GF-D8 (cell line): ENCODE results near the gene TRABD2B.

Experiments used
- DNase-seq: peaks from one replicate; lab custom pipeline; 2025; lab: John Stamatoyannopoulos, UW

The TRABD2B gene

GRCh38 chr1:47795102-47795501, 202.1 kb downstream of the TRABD2B start:
- no peak for DNase-seq

DNA sequence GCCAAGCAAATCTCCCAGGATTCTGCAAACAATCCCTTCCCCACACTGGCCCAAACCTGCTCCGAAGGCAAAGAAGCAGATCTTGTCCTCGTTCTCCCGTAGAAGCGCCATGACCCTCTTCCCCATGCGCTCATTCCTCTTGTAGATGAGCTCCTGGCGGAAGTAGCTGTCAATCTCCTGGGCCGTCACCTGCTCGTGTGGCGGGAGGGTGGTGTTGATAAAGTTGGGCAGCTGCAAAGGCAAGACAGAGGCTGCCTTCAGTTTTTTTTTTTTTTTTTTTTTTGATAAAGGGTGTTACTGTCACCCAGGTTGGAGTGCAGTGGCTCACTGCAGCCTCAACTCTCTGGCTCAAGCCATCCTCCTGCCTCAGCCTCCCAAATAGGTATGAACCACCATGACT, 202.7 kb downstream of the TRABD2B start:
- no peak for DNase-seq

GRCh38 chr1:47794081-47794480, 203.1 kb downstream of the TRABD2B start:
- no peak for DNase-seq

- no peak for DNase-seq
These were observed 203.6 kb downstream of the TRABD2B start for GRCh38 chr1:47793563-47793962.

- no peak for DNase-seq
These were observed 204.4 kb downstream of the TRABD2B start for GRCh38 chr1:47792779-47793178.

DNA sequence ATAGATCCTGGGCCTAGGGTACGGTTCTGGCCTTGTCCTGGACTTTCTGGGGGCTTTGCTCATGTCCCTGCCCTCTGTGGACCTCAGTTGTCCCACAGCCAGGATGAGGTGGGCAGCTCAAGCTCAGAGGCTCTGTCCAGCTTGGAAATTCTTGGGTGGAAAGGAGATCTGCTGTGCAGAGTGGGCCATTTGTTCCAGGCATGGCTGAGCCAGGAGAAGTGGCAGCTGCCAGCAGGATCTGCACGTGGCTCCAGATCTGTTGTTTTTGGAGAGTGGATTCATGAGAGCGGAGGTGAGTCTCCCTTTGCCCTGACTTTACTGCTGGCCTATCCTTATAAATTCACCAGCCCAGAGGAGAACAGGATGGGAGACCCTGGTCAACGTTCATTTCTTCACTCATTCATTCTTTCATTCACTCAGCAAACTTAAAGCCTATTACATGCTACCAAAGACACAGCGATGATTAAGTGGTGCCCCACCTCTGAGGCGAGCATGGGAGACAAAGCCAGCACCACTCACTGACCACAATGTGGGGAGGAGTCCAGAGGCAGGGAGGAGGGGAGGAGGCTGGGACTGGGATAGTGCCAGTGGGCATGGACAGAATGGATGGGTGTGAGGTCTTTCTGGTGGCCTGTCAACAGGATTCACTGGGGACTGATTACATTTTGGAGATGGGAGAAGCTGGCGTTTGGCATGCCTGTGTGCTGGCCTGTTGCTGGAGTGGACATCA, 205.1 kb downstream of the TRABD2B start:
- no peak for DNase-seq

DNA sequence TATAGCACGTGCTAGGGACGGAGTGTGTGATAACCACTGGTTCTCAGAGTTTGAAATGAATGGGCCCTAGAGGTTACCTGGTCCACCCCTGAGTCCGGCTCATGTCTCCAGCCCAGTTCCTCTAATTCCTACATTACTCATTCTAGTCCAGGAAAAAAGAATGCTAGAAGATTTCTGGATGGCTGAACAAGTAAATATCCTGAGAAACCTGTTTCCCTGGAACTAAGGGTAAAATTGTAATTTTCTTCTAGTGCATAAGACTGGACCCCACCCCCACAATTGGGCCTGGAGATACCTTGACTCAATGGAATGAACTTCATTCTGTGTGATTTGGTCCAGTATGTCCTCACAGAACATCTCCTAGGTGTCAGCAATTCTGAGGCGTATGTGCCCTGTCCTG, 208.4 kb downstream of the TRABD2B start:
- no peak for DNase-seq

- no peak for DNase-seq
These were observed 209.6 kb downstream of the TRABD2B start for GRCh38 chr1:47787560-47787959.

- no peak for DNase-seq
These were observed 210.9 kb downstream of the TRABD2B start for GRCh38 chr1:47786316-47786715.

GRCh38 chr1:47785561-47786271, 211.5 kb downstream of the TRABD2B start:
- no peak for DNase-seq

DNA sequence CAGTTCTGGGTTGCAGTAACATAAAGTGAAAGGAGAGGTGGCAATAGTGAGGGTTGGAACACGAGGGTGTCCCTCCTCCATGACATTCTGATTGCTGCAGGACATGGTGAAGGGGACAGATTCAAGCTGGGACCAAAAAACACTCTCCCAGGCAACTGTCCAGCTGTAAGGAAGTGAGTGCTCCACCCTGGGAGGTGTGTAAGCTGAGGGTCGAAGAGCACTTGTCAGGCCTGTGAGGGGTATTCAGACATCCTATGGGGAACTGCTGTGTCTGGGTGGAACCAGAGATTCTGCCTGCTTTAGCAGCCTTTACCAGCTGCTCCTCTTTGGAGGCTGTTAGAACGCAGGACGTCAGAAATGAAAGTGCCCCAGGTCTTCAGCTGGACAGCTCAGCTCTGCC, 212.1 kb downstream of the TRABD2B start:
- DNase-seq = no peak

GRCh38 chr1:47784497-47784822, 212.7 kb downstream of the TRABD2B start:
- no peak for DNase-seq

DNA sequence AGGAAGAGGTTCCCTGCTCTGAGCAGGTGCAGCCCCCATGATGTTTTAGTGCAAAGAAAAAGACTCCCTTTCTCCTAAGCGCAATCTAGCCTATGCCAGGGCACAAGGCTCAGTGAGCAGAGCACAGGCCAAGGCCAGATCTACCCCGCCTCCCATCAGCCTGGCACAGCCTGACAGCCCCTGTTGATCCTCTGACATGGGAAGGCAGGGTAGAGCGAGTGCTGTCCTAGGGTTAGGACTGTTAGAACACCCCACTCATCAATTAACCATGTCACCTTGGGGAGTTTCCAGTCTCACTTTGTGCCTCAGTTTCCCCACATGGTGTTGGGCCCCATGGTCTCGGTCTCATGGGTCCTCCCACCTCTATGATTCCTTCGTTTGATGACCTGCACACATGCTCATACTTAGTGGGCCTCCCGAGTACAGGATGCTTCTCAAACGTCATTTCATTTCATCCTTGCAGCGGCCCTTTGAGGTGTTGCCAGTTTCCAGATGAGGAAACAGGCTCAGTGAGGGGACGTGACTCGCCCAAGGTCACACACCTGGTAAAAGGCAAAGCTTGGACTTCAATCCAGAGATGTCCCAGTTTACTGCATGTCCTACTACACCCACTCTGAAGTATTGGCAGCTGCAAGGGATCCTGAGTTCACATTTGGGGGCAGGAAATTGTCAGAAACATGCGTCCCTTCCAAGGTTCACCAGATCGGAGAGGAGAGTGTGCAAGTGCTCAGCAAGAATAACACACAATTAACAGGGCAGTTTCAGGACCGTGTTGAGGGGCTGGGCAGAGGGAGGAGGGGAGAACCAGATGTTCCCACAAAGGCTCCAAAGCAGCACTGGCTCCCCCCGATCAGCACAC, 213.3 kb downstream of the TRABD2B start:
- no peak for DNase-seq

DNA sequence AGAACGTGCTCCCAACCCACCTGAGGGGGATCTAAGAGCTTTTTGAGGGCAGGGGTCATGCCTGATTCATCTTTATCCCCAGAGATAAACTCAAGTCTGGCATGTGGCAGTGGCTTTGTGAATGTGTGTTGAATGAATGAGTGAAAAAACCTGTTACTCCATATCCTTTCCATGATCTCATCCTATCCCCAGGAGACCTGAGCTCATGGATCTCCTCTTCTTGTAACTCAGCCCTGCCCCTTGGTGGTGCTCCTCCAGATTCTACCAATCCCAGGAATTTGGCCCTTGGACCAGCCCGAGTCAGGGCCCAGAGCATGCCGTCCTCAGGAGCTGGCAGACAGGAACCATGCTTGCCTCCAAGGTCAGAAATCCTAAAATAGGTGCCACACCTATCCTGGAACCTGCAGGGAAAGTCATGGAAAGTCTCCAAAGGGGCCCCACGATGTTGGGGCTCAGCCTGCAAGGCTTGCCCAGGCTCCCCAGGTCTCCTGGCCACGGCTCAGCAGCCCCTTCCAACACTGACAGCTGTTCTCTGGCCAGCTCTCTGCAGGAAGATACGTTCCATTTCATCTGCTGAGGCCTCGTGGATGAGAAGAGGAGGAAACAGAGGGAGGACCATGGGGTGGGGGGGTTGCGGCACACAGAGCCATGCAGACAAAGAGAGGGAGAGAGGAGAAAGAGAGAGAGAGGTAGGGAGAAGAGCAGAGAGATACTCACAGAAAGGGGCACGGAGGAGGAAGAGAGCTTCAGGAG, 214.6 kb downstream of the TRABD2B start:
- no peak for DNase-seq

DNA sequence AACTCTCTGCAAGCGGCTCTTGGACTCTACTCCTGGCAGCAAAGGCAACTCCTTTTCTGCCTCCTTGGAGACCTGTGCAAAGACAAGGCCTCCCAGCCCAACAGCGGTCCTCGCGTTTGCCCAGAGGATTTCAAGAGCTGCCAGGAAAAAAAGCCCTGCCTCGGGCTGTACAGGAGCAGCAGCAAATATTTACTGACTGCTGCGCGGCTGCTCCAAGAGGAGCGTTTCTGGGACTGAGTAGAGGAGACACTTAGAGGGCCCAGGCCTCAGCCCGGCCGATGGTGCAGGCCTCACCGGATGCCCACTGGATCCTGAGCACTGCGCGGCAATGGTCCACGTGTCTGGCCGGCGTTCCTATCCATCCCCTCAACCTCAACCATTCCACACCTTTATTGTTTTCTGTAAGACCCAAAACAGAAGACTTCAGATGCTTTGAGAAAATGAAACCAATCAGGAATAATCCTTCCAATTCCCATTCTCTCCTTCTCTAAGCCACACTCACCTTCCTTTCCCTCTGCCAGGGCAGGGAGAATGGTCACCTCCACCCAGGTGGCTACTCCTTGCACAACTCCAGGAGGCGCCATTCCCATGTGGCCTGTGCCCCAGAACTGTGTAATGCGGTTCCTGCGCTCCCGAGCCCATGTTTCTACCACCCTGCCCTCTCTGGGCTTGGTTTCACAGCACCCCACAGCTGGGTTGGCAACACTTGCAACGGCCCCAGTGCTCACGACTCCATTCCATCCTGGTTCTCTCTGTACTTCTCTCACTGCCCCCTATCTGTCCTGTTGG, 215.8 kb downstream of the TRABD2B start:
- DNase-seq = no peak

DNA sequence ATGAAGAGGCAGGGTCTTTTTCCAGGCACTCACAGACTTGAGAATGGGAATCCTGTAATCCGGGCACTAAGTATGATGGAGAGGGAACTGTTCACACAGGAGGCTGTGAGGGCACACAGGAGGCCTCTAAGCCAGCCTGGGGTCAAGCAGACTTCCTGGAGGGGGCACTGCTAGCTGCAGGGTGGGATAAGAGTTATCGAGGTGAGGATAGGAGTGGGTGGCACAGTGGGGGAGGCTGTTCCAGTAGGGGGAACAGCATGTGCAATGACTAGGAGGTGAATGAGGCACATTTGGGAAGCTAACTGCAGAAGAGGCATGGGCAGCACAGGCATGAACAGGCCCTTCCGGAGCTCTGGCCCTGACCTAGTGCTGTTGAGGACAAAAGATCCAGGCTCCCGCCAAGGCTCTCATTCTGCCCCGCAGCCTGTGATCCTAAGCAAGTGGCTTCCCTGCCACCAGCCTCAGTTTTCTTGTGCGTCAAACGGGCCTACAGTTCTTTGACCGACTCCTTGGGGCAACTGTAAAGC, 216.7 kb downstream of the TRABD2B start:
- DNase-seq = no peak

GRCh38 chr1:47779613-47780012, 217.6 kb downstream of the TRABD2B start:
- DNase-seq = no peak

GRCh38 chr1:47778280-47778679, 218.9 kb downstream of the TRABD2B start:
- no peak for DNase-seq

GRCh38 chr1:47777322-47777721, 219.9 kb downstream of the TRABD2B start:
- DNase-seq = no peak

- DNase-seq = no peak
These were observed 220.5 kb downstream of the TRABD2B start for GRCh38 chr1:47776667-47777131.
